Neutrophil (primary cell): ENCODE measurements around the gene SEMG2.

ENCODE experiments used
- H3K27ac ChIP-seq: fragments of 200-600 bp; sonication (generic); 2 replicates; pipeline ENCODE4 v1.5.1; 2016; ENCODE audit warnings: mild to moderate bottlenecking, moderate library complexity
- H3K27me3 ChIP-seq: fragments of 200-600 bp; sonication (generic); 2 replicates; pipeline ENCODE4 v1.6.0; 2016; ENCODE audit warnings: mild to moderate bottlenecking
- H3K36me3 ChIP-seq: fragments of 200-600 bp; sonication (generic); 2 replicates; pipeline ENCODE4 v1.5.1; 2017
- H3K4me1 ChIP-seq, 2 experiments: fragments of 200-600 bp in 1 of 2; sonication (generic) in 1 of 2; 1 replicate in 1 of 2; 2 replicates in 1 of 2; pipeline versions ENCODE4 v1.5.1 to v1.6.1; 2013 to 2016; ENCODE audit warnings: low read depth in 1 of 2, low read length in 1 of 2, mild to moderate bottlenecking in 1 of 2, moderate library complexity in 1 of 2; ENCODE audit not compliant: control insufficient read depth in 1 of 2, insufficient read depth in 1 of 2
- H3K4me3 ChIP-seq, 2 experiments: fragments of 200-600 bp in 1 of 2; sonication (generic) in 1 of 2; 1 replicate in 1 of 2; 2 replicates in 1 of 2; pipeline ENCODE4 v1.5.1; 2013 to 2016; ENCODE audit warnings: low read depth in 1 of 2, low read length in 1 of 2, mild to moderate bottlenecking in 1 of 2, moderate library complexity in 1 of 2
- H3K9me3 ChIP-seq: fragments of 200-600 bp; sonication (generic); 2 replicates; pipeline ENCODE4 v1.5.1; 2016
- TF ChIP-seq, protein P1 (sequence below): fragments of 200-600 bp; sonication (generic); IDR thresholded peaks from 2 replicates; pipeline ENCODE4 v1.5.1; 2016; ENCODE audit warnings: antibody characterized with exemption

SEMG2 gene

DNA sequence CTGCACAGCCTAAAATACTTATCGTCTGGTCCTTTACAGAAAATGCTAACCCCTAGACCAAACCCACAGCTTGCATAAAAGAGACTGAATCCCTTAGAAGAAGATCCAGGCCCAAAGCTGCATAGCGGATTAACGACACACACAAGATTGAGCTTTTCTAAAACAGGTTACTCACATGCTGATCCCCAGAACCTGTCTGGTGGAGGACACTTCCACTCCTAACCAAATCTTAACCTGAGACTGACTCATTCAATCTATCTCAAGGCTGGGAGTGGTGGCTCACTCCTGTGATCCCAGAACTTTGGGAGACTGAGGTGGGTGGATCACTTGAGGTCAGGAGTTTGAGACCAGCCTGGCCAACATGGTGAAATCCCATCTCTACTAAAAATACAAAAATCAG is 36.0 kb downstream of the SEMG2 start:
- Histone ChIP-seq H3K4me1 (peaks cover 37% of the 10 kb centered on the region in 2 experiments), H3K27ac (no peak overlapping the region), H3K27me3 (no peaks in the 10 kb centered on the region), H3K4me3 (no peak overlapping the region), H3K9me3 (no peaks in the 10 kb centered on the region), H3K36me3 (no peaks in the 10 kb centered on the region)
- TF ChIP-seq, protein P1, sequence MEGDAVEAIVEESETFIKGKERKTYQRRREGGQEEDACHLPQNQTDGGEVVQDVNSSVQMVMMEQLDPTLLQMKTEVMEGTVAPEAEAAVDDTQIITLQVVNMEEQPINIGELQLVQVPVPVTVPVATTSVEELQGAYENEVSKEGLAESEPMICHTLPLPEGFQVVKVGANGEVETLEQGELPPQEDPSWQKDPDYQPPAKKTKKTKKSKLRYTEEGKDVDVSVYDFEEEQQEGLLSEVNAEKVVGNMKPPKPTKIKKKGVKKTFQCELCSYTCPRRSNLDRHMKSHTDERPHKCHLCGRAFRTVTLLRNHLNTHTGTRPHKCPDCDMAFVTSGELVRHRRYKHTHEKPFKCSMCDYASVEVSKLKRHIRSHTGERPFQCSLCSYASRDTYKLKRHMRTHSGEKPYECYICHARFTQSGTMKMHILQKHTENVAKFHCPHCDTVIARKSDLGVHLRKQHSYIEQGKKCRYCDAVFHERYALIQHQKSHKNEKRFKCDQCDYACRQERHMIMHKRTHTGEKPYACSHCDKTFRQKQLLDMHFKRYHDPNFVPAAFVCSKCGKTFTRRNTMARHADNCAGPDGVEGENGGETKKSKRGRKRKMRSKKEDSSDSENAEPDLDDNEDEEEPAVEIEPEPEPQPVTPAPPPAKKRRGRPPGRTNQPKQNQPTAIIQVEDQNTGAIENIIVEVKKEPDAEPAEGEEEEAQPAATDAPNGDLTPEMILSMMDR: no peak

DNA sequence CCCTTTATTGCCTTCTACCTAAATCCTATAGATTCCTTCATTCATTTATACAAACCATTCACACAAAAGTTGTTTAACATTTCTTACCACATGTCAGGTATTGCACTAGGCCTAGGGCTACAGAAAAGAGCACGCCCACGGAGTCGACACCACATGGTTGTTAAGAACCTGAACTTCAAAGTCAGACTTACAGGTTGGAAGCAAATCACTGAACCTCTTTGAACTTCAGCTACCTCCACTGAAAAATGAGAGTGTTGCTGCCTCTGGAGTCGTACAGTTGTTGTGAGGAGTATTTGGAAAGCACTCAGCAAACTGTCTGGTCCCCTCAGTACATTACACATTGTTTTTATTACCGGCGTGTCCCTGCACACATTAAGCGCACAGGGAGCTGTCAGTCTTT is 36.5 kb downstream of the SEMG2 start:
- H3K27ac ChIP-seq: no peak overlapping the region
- TF ChIP-seq, protein P1: no peak
- H3K4me3 ChIP-seq: no peak overlapping the region
- no peaks in the 10 kb centered on the region for H3K36me3 ChIP-seq
- H3K9me3 ChIP-seq: no peaks in the 10 kb centered on the region
- no peaks in the 10 kb centered on the region for H3K27me3 ChIP-seq
- H3K4me1 ChIP-seq: peaks cover 31 to 32% of the 10 kb centered on the region in 2 experiments

DNA sequence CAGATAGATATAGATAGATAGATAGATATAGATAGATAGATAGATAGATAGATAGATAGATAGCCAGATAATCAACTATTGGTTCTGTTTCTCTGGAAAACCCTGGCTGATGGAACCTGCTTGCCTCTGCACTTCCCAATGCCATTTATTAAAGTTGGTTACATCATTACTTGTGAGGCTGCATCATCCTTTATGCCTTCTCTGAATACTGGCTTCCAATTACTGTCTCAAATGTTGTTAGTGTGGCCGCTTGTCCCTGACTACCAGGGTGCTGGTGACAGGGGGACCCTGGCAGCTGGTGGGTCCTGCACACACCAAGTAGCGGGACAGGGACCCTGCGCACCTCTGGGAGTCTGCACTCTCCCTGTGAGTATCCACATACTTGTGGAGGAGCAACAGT is 37.1 kb downstream of the SEMG2 start:
- no peak overlapping the region for H3K4me3 ChIP-seq
- no peaks in the 10 kb centered on the region for H3K27me3 ChIP-seq
- H3K36me3 ChIP-seq: no peaks in the 10 kb centered on the region
- TF ChIP-seq, protein P1: no peak
- H3K4me1 ChIP-seq: peaks cover 26% of the 10 kb centered on the region in 2 experiments
- no peak overlapping the region for H3K27ac ChIP-seq
- H3K9me3 ChIP-seq: no peaks in the 10 kb centered on the region

DNA sequence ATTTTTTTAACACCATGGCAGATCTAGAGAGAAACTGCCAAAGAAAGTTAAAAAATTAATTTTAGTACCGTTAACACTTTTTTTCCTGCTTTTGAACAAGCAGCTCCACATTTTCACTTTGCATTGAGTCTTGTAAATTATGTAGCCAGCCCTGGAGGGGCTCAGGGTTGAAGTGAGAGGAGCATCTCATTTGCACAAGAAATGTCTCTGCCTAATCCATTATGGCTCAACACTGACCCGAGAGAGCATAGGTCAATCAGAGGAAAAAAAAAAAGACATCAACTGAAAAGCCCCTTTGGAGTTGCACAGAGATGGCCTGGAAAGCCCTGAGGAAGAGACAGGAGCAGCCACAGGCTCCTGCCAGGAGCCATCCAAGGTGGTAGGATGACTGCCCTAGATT is 37.5 kb downstream of the SEMG2 start:
- Histone ChIP-seq H3K36me3 (no peaks in the 10 kb centered on the region), H3K9me3 (no peaks in the 10 kb centered on the region), H3K4me3 (no peak overlapping the region), H3K27ac (no peak overlapping the region), H3K4me1 (peaks cover 22% of the 10 kb centered on the region in 2 experiments), H3K27me3 (no peaks in the 10 kb centered on the region)
- TF ChIP-seq, protein P1: no peak

DNA sequence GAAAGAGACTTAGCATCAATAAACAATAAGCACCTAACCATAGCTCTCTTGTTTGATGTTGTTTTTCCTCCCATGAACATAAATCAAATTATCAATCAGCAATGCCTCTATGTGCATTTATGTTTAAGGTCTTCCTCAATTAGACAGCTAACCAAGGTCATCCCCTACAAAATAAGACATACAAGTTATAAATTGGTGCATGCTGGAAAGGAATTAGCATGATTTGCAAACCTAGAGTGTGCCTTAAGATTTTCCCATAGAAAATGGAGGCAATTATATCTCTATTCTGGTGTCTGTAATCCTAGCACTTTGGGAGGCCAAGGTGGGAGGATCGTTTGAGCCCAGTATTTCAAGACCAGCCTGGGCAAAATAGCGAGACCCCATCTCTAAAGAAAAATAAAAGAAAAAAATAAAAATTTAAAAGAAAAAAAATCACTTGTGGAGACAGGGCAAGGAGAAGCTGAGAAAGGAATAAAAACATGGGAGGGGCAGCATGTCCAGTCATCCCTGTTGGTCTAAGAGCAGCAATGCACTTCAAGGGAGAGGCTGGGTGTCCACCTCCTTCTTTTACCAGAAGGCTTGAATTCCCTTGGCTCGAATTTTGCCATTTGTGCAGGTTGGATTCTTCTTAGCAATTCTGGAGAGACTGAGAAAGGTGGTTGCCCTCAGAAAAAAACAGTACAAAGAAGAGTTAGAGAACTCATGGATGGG is 42.5 kb downstream of the SEMG2 start:
- TF ChIP-seq, protein P1: no peak
- no peaks in the 10 kb centered on the region for H3K4me1 ChIP-seq
- no peak overlapping the region for H3K4me3 ChIP-seq
- no peaks in the 10 kb centered on the region for H3K27me3 ChIP-seq
- H3K27ac ChIP-seq: no peak overlapping the region
- H3K36me3 ChIP-seq: no peaks in the 10 kb centered on the region
- H3K9me3 ChIP-seq: no peaks in the 10 kb centered on the region
